GM21619 (cell line): ENCODE data around the gene RNGTT.
A peak's percentile ranks its signal among the peaks of the same experiment; 100 is the strongest.
"Not testable (repeated sequence)": the region's sequence is repeated elsewhere in the genome, so short reads cannot be mapped to it uniquely, and the experiment has no call there.

Source experiments
- ATAC-seq: cut with Tn5 transposase; IDR thresholded peaks from one replicate; pipeline ENCODE4 v1.9.1; 2021; ENCODE audit not compliant: unreplicated experiment

The RNGTT gene

DNA sequence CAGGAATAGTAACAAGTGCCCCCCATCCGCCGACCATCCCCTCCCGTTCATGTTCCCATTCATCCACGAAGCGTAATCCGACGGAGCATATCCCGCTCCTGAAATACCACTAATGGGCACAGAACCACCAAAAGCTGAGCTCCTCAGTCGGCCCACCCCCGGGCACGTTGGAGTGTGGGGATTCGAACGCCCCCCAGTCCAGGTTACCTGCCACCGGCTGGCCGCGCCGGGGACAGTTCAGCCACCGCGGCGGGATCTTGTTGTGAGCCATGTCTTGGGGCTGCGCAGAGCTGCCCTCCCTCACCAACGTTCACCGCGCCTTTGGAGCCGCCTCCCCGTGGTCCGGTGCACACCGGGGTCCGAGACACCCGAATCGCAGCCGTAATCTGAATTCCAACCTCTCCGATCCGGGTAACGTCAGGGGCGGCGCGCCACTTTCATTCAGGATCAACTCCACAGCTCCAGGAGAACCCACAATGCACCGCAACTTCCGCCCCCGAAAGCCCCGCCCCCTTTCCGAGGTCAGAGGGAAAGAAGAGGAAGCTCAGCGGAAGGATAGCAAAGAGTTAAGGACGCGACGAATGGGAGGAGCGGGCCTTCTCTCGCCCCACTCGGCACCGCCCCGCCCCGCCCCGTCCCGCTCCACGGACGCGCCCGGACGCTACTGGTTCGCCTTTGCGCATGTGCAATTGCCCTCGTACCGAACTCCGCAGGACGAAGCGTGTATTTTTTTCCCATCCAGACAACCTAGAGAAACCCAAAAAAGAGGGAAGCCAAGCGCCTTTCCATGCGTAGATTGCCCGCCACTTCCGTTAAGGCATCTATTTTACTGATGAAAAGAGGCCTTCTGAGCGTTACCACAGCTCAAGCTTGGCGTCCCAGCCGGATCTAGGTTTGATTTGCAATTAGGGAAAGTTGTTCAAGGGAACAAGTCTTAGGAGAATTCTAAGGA, at the start of gene RNGTT:
TSS of gene RNGTT (minus strand) at position 480 of the 952 bp plus-strand sequence. CDS start at position 271, 209 bp downstream.
- ATAC-seq, result peak; percentile 98

DNA sequence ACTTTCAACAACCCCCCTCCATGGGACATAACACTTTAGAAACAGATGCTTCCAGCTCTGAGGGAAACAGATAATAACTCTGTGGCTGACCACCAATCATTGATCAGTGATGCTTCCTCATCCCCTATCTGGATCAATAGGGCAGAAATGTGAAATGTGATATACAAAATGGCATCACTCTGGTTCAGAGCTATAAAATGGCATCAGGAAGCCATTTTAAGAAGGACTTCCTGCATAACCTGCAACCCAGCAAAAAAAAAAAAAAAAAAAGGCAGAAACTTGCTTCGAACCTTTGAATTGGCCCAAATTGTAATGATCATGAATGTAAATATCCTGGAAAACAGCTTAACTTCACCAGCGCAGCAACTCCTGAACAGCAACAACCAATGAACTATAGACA, 48.0 kb upstream of the RNGTT start:
- ATAC-seq, result no peak

DNA sequence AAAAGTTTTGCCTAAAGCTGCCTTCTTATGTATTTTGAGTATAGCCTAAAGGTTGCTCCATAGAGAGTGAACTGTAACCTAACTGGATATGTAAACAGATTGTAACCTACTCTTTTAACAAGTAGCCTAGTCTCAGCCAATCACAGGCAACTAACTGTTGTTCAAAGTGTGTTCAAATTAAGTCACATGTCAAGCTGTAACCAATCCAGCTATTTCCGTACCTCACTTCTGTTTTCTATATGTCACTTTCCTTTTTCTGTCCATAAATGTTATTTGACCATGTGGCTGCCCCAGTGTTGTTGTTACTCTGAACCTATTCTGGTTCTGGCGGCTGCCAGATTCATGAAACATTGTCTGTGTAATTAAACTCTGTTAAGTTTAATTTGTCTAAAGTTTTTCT, 47.4 kb upstream of the RNGTT start:
- no peak for ATAC-seq

GRCh38 chr6:89009624-89010059, 46.2 kb upstream of the RNGTT start:
- ATAC-seq, result no peak

DNA sequence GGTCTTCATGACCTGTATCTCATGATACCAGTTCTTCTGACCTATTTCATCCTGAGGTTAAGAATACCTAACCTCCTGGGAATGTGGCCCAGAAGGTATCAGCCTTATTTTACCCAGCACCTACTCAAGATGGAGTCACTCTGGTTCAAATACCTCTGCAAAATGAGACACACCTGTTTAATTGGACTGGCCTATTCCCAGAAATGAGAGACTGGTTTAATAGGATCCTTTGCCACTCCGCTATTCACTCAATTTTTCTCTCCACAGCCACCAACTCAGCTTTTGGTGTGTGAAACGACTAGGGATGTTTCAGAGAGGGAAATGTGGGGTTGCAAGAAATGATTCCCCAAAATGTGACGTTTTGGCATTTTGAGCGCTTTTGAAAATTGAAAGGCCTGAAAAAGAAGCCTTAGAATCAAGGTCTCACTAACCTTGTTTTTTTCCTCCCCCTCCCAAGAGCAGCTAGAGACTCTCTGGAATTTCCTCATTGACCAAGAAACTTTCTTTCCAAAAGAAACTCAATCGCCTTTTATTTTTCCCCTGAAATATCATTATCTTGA, 45.5 kb upstream of the RNGTT start:
- ATAC-seq, result no peak

GRCh38 chr6:89008001-89008814, 44.8 kb upstream of the RNGTT start:
- no peak for ATAC-seq

GRCh38 chr6:89007209-89008000, 44.0 kb upstream of the RNGTT start:
- no peak for ATAC-seq

- ATAC-seq, result no peak
Observed at GRCh38 chr6:89002523-89002922, 39.1 kb upstream of the RNGTT start.

DNA sequence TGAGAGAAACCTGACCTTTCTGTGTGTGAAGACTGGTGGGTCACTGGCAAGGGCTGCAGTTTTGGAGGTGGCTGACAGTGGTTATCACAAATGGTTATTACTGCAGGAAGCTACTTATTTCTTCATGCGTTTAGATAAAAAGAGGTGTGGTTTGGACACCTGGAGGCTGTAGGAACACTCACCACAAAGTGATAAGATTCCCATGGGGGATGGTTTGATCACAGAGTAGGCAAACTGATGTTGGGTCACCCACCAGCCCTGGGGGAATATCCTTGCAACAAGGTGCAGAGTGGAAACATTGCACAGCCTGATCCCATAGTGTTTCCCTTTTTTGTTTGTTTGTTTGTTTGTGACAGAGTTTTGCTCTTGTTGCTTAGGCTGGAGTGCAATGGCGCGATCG, 33.9 kb upstream of the RNGTT start:
- no peak for ATAC-seq

DNA sequence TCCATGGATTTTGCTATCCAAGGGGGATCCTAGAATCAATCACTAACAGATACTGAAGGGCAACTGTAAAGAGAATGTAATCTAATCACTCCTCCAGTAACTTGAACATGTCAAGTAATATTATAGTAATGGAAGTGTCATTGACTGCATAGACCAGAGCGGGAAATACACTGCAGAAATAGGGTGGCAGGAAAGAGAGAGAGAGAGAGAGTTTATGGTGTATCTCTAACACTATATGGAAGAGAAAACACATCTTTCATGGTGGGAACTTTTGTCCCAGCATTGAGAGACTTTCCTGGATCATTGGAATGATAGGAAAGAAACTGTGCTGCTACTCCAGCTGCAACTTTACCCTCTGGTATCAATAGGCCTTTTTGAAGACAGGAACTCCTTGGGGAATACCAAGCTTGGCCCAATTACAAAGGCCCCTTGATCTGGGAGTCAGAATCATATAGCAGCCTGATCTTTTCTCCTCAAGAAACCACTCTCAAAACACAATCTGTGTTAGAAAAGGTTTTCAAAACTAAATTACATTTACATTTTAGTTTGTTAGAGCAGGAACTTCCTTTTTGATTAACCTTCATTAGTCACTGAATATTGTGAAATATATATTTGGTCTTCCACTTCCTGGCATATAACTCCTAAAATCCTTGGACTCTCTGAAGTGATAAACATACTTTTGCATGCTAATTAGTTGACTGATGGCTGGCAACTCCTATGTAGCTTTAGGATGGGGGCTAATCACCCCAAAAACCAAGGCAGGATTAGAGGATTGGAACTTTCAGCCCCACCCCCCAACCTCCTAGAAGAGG, 29.5 kb upstream of the RNGTT start:
- no peak for ATAC-seq

DNA sequence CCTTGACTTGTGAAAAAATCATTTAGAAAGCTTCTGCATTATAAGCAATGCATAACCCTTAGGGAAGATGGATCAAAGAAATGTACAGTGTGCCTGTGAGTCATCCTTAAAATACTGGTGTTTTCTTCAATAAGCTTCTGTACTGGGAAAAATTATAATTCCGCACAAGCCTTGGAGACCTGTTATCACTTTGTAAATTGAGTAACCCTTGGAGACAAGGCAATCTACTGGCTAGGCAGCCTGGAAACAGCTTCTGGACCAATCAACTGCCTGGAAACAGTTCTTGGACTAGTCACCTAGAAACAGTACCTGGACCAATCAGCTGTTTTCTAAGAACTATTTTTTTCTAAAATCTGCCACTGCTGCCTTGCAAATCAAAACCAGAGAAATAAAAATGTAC, 25.8 kb upstream of the RNGTT start:
- no peak for ATAC-seq

DNA sequence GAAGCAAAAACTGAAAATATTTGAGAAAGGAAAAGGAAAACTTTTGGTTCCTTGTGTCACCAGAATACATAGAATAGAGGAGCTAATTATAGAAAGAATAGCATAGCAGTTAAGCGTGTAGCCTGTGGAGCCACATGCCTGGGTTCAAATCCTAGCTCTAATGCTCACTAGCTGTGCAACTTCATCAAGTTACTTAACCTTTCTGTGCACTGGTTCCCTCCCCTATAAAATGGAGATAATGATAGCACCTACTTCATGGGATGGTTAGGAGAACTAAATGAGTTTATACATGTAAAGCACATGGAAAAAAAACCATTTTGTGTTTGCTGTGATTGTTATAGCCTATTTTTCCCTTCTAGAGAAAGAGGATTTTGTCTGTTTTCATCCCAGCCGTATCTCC, 24.5 kb upstream of the RNGTT start:
- no peak for ATAC-seq

GRCh38 chr6:88985901-88986300, 22.5 kb upstream of the RNGTT start:
- no peak for ATAC-seq

- no peak for ATAC-seq
Observed at GRCh38 chr6:88984606-88985005, 21.2 kb upstream of the RNGTT start.

- no peak for ATAC-seq
Observed at GRCh38 chr6:88984152-88984551, 20.7 kb upstream of the RNGTT start.

GRCh38 chr6:88983532-88983931, 20.1 kb upstream of the RNGTT start:
- no peak for ATAC-seq

DNA sequence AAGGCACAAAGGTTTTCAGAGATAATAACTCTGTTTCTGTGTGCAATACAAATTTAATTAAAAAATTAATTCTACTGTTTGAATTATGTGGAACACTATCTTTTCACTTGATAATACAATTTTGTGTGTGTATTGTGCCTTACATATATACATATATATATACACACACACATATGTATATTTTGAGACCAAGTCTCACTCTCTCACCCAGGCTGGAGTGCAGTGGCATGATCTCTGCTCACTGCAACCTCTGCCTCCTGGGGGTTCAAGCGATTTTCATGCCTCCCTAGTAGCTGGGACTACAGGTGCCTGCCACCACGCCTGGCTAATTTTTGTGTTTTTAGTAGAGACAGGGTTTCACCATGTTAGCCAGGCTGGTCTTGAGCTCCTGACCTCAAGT, 19.7 kb upstream of the RNGTT start:
- not testable (repeated sequence) for ATAC-seq

- ATAC-seq, result no peak
Observed at GRCh38 chr6:88982720-88983119, 19.3 kb upstream of the RNGTT start.

GRCh38 chr6:88975369-88975768, 12.0 kb upstream of the RNGTT start:
- no peak for ATAC-seq
